NK-92 (cell line): ENCODE results near the gene HSD17B1.
"Not testable (repeated sequence)": the region's sequence is repeated elsewhere in the genome, so short reads cannot be mapped to it uniquely, and the experiment has no call there.

ENCODE experiments used
- DNase-seq: peaks from one replicate; lab custom pipeline; 2025; ENCODE audit not compliant: unreplicated experiment; lab: John Stamatoyannopoulos, UW

HSD17B1 gene, protein sequence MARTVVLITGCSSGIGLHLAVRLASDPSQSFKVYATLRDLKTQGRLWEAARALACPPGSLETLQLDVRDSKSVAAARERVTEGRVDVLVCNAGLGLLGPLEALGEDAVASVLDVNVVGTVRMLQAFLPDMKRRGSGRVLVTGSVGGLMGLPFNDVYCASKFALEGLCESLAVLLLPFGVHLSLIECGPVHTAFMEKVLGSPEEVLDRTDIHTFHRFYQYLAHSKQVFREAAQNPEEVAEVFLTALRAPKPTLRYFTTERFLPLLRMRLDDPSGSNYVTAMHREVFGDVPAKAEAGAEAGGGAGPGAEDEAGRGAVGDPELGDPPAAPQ

DNA sequence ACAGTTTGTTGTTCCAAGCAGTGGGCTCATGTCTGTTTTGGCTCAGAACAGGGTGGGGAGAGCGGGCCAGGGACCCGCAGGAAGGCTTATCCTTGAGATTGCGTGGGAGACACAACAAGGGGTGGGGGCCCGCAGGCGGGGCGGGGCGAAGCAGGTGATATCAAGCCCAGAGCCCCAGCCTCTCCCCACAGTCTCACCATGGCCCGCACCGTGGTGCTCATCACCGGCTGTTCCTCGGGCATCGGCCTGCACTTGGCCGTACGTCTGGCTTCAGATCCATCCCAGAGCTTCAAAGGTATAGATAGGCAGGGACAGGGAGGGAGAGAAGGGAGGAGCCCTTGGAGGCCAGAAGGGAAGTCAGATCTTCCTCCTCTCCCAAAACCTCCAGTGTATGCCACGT is at the start of gene HSD17B1:
HSD17B1 (plus strand) TSS at position 188 of the 400 bp plus-strand sequence; CDS start at position 199, 11 bp downstream.
- DNase-seq = not testable (repeated sequence)

DNA sequence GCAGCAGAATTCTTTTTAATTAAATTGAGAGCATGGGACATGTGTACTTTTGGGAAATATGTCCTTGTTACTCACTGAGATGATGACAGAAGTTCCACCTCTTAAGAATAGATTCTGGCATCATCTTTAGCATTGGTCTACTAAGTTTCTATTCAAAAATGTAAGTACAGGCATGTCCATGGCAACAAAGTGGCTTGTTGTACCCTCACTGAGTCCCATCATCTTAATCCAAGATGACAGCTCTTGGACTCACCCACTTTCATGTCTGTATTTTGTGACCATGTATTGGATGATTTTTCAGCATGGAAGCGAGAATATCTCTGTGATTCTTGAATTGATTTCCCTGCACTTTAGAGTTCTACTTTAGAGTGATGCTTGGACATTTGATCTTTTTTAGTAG is 49.8 kb upstream of the HSD17B1 start:
- DNase-seq = no peak

- no peak for DNase-seq
Observed at GRCh38 chr17:42507671-42508070, 45.1 kb upstream of the HSD17B1 start.

DNA sequence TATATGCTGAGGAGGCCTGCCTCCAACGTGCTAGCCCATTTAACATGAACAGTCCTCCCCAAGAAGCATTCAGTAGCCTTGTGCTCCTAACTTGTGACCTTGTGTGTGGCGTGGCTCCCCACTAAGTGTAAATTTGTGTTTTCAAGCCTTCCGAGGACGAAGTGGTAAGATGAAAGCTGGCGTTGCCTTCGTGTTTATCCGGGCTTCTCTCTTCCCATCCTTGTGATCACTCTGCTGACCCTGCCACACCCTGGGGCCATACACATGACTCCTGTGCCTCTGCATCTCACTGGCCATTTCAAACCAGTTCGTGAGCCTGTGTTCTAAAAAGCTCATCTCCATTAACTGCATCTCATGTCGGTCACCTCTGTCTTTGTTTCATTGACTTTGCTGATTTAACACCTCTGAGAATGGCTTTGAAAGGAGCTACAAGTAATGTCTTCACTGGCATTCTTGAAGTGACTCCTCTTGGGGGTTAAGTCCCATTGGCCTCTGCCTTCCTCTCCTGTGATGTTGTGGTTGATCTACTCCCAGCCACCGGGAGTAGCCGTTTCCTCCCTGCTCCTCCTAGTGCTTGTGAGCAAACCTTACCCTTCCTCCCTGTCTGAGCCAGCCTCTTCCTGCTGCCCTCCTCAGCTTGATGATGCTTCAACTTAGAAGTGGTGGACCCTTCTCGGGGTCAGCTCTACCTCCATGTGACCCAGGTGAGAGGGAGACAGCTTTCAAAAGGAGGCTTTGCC is 44.1 kb upstream of the HSD17B1 start:
- no peak for DNase-seq

- no peak for DNase-seq
Observed at GRCh38 chr17:42509409-42509808, 43.3 kb upstream of the HSD17B1 start.

DNA sequence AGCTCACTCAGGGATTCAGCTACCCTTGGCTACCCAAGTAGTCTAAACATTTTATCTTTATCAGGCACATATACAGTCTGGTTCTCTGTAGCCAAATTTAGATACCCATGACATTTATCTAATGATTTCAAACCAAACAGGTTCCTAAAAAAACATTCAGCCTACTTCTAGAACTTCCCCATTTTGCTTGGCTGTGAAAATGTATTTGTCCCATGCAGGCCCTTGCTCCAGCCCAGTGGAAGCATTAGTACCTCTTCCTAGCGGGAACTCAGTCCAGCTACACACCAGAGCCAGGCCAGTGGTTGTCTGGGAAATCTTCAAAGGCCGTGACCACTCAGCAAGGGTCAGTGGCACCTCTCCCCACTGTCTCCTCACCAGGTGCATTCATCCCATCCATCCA is 42.9 kb upstream of the HSD17B1 start:
- no peak for DNase-seq

DNA sequence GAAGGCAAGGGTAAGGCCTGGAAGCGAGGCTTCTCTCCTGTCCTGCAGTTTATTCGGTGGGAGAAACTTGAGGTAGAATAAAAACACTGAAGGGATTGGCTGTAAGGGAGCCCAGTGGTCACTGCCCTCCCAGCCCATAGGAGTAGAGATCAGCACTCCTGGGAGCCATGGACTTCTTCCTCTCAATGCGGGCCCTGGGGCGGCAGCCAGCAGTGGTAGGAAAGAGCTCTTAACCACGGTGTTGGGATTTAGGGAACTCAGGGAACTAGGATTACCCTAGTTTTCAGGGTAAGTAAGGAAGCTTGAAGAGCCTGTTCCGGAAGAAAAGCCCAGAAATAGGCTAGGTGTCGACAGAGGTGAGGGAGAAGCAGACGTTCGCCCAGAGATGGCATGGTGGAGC is 40.5 kb upstream of the HSD17B1 start:
- DNase-seq = no peak

GRCh38 chr17:42512733-42513251 is 39.9 kb upstream of the HSD17B1 start:
- DNase-seq = no peak

DNA sequence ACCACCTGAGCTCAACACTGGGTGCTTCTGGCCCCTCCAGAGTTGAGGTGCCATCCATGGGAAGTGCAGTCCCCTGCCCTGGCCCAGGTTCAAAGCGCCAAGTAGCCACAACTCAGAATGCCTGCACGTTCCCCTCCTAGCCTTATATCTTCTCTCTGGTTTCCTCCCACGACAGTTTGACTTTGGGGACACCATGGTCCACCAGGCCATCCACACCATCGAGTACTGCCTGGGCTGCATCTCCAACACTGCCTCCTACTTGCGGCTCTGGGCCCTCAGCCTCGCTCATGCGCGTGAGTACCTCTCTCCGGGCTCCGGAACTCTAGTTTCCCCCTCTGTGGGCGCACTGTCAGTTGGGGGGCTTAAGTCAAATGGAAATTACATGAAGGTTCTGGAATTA is 39.0 kb upstream of the HSD17B1 start:
- no peak for DNase-seq

DNA sequence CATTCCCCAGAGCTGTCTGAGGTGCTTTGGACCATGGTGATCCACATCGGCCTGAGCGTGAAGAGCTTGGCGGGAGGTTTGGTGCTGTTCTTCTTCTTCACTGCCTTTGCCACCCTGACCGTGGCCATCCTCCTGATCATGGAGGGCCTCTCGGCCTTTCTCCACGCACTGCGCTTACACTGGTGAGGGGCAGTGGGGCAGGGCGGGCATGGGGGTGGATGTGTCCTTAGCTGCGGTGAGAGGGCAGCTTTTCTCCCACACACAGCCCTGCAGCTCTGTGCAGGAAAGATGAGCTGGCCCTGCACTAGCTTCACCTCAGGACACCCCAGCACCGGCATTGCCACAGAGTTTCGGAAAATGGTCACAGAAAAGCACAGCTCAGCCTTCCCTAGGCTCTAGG is 38.4 kb upstream of the HSD17B1 start:
- no peak for DNase-seq

- DNase-seq = no peak
Observed at GRCh38 chr17:42514867-42515266, 37.9 kb upstream of the HSD17B1 start.

DNA sequence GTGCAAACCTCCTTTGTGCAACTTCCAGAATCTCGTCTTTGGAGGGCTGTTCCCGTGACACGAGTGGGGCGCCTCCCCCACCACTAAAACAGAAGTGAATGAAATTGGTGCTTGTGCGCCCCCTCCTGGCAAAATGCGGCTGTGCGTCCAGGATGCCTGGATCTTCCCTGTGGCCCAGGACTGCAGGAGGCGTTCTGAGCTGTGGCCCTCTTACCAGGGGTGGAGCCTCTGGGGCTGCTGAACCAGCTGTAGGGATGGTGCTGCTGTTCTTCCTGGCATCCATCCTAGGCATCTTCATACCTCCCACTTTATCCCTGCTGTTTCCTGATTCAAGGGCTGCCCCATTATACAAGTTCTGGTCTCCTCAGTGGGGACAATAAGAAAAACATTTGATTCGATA is 35.2 kb upstream of the HSD17B1 start:
- DNase-seq = no peak

DNA sequence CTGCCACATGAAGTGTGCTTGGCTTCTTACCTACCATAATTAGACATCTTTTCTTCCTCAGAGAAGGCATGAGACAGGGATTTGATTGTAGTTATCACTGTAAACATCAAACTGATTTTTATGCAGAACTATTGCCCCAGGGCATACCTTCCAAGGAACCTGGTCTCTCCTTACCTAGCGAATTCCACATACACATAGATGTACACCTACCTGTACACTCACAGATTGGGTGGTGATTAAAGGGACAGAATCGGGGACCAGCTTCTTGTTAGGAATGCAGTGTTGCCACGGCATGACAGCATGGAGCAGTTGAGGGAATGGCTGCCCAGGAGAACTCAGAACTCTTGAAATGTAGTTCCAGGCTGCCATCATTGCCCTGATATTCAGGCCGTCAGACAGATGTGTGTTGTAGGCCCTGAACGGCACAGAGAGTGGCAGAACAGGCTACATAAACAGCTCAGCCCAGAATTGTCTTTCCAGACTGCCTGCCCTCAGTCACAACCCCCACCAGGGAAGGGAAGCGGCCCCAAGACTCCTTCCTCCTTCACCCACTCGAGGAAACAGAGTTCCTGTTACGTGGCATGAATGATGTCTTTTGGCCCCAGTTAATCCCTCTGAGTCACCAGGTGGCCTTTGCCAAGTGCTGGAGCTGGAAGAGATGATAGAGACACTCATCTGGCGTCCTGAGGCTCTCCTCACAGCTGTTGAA is 34.5 kb upstream of the HSD17B1 start:
- DNase-seq = no peak

- no peak for DNase-seq
Observed at GRCh38 chr17:42518755-42519545, 33.8 kb upstream of the HSD17B1 start.

- no peak for DNase-seq
Observed at GRCh38 chr17:42519546-42520491, 32.9 kb upstream of the HSD17B1 start.

DNA sequence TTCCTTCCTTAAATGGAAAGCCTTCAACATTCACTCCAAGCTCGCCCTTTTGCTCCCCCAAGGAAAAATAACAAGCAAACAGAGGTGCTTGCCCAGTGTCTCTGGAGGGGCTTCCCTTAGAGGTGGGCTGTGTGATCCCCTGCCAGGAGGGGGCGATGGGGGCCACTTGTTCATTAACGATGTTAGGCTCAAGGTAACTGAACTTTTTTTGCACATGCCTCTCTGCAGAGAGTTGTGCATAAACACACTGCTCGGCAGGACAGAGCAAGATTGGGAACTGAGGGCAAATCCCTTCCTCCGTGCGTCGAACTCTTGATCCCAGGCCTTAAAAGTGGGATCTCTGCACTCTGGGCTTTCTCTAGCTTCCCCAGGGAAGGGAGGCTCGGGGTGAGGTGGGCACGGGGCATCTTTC is 32.2 kb upstream of the HSD17B1 start:
- DNase-seq = no peak

GRCh38 chr17:42521036-42521435 is 31.7 kb upstream of the HSD17B1 start:
- DNase-seq = no peak

GRCh38 chr17:42521666-42522262 is 31.0 kb upstream of the HSD17B1 start:
- DNase-seq = no peak

DNA sequence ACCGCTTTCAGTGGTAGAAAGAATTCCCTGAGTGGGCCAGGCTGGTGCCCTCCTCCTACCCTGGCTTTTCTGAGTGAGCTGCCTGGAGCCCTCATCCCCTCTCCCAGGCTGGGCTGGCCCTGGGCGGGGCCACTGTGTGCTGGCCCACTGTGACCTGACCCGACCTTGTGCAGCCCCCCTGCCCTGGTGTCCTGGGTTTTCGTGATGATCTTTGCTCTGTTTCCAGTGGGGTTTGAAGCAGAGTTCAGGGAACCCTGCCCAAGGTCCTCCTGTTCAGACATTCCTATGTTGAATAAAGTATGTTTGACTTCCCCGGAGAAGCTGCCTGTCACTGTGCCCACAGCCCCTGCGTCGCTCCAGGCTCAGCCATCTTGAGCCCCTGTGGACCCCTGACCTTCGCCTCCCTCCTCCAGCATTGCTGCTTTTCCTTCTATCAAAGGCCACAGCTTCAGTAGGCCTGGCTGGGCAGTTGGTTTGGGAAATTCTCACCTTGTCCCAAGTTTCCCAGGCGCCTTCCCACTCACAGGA is 30.4 kb upstream of the HSD17B1 start:
- no peak for DNase-seq
